ENCODE results near the gene HMCN2.

HMCN2 gene

DNA sequence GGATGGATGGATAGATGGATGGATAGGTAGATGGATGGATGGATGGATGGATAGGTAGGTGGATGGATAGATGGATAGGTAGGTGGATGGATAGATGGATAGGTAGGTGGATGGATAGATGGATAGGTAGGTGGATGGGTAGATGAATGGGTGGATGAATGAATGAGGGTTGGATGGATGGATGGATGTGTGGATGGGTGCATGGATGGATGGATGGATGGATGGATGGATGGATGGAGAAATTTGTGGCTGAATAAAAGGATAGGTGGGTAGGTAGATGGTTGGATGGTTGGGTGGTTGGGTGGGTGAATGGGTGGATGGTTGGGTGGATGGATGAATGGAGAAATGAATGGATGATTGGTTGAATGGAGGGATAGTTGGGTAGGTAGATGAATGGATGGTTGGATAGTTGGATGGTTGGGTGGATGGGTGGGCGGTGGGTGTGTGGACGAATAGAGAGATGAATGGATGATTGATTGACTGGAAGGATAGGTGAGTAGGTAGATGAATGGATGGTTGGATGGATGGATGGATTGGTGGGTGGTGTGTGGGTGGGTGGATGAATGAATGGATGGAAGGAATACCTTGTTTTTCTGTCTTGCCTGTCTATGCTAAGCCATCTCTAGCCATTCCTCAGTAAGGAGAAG, 108.2 kb downstream of the HMCN2 start:
- Histone ChIP-seq H3K9me3 (replicated peaks in 1 of 2; ENCODE audit: control insufficient read depth in 2 of 2, insufficient read depth in 1 of 2, low read depth in 1 of 2, low read length in 2 of 2) (no peaks in the 10 kb centered on the region), H3K27ac (replicated peaks; ENCODE audit: low read length) (no peak overlapping the region), H3K4me1 (ENCODE audit: control insufficient read depth in 2 of 2, insufficient read depth in 1 of 2, low read depth in 1 of 2, low read length in 2 of 2) (peaks cover 0 to 4% of the 10 kb centered on the region in 2 donors), H3K79me1 (ENCODE audit: low read depth, low read length) (no peaks in the 10 kb centered on the region), H2BK15ac (ENCODE audit: low read length) (no peak overlapping the region), H3K4ac (ENCODE audit: low read length) (no peak overlapping the region), H3K9ac (ENCODE audit: low read depth, low read length, poor library complexity) (no peak overlapping the region), H2AFZ (ENCODE audit: low read length) (no peak overlapping the region), H4K8ac (ENCODE audit: low read depth, low read length) (no peak overlapping the region), H3K4me2 (ENCODE audit: insufficient read depth, low read length, poor library complexity, severe bottlenecking) (no peak overlapping the region), H3K23ac (ENCODE audit: low read depth, low read length, poor library complexity) (no peak overlapping the region), H3K27me3 (ENCODE audit: control insufficient read depth in 3 of 3, insufficient read depth in 3 of 3, low read depth in 1 of 3, low read length in 3 of 3) (peaks cover 0 to 3% (median 0%) of the 10 kb centered on the region in 3 experiments), H3K18ac (ENCODE audit: low read length) (no peak overlapping the region), H2AK5ac (ENCODE audit: low read depth, low read length) (no peak overlapping the region), H4K91ac (ENCODE audit: low read depth, low read length, poor library complexity) (no peak overlapping the region), H3K36me3 (replicated peaks in 1 of 2; ENCODE audit: control insufficient read depth in 2 of 2, insufficient read depth in 2 of 2, low read length in 2 of 2) (no peaks in the 10 kb centered on the region), H3K14ac (ENCODE audit: low read length) (no peak overlapping the region), H2BK12ac (ENCODE audit: low read length) (no peak overlapping the region), H3K4me3 (ENCODE audit: low read length in 2 of 2) (no peak overlapping the region), H2BK120ac (ENCODE audit: low read depth, low read length) (no peak overlapping the region), H2BK5ac (ENCODE audit: low read length) (no peak overlapping the region)
- DNase-seq (ENCODE audit: low spot score), result no peak
- WGBS, 2 donors (ENCODE audit: extremely low coverage in 2 of 2, insufficient read length in 2 of 2, insufficient replicate concordance in 1 of 2), result 100% methylated on average over 2 of the region's 2 CpGs; no CpG with 5 or more reads in 1 of the 2 donors

DNA sequence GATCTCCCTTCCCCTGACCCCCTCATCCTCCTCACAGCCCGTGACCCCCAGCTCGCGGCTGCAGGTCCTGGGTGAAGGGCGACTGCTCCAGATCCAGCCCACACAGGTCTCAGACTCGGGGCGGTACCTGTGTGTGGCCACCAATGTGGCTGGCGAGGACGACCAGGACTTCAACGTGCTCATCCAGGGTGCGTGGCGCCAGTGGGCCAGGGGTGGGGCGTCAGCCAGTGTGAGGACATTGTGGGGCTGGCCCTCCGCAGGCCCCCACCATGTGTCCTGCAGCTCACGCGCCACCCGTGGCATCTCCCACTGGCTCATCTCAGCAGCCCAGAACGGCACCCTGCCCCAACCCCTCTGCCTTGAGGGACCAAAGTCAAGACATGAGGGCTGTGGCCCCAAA, 112.1 kb downstream of the HMCN2 start:
- H2BK5ac ChIP-seq (ENCODE audit: low read length), result peak overlapping the region; percentile 6
- no peak overlapping the region for H2AFZ ChIP-seq (ENCODE audit: low read length)
- H3K23ac ChIP-seq (ENCODE audit: low read depth, low read length, poor library complexity), result no peak overlapping the region
- H4K8ac ChIP-seq (ENCODE audit: low read depth, low read length), result no peak overlapping the region
- DNase-seq (ENCODE audit: low spot score), result no peak
- no peak overlapping the region for H2AK5ac ChIP-seq (ENCODE audit: low read depth, low read length)
- peak overlapping the region; percentile 79 for H3K14ac ChIP-seq (ENCODE audit: low read length)
- no peaks in the 10 kb centered on the region for H3K9me3 ChIP-seq (replicated peaks in 1 of 2; ENCODE audit: control insufficient read depth in 2 of 2, insufficient read depth in 1 of 2, low read depth in 1 of 2, low read length in 2 of 2)
- peaks cover 0 to 18% (median 0%) of the 10 kb centered on the region in 3 experiments for H3K27me3 ChIP-seq (ENCODE audit: control insufficient read depth in 3 of 3, insufficient read depth in 3 of 3, low read depth in 1 of 3, low read length in 3 of 3)
- H3K9ac ChIP-seq (ENCODE audit: low read depth, low read length, poor library complexity), result no peak overlapping the region
- peak overlapping the region; percentile 9 for H4K91ac ChIP-seq (ENCODE audit: low read depth, low read length, poor library complexity)
- H3K4ac ChIP-seq (ENCODE audit: low read length), result no peak overlapping the region
- peak overlapping the region; percentile 66 for H2BK12ac ChIP-seq (ENCODE audit: low read length)
- peaks cover 0 to 4% of the 10 kb centered on the region in 2 donors for H3K4me1 ChIP-seq (ENCODE audit: control insufficient read depth in 2 of 2, insufficient read depth in 1 of 2, low read depth in 1 of 2, low read length in 2 of 2)
- H2BK120ac ChIP-seq (ENCODE audit: low read depth, low read length), result no peak overlapping the region
- peak overlapping the region; percentile 67 for H3K18ac ChIP-seq (ENCODE audit: low read length)
- no peak overlapping the region for H2BK15ac ChIP-seq (ENCODE audit: low read length)
- no peak overlapping the region for H3K4me2 ChIP-seq (ENCODE audit: insufficient read depth, low read length, poor library complexity, severe bottlenecking)
- no peak overlapping the region for H3K4me3 ChIP-seq (ENCODE audit: low read length in 2 of 2)
- H3K79me1 ChIP-seq (ENCODE audit: low read depth, low read length), result no peaks in the 10 kb centered on the region
- WGBS, 2 donors (ENCODE audit: extremely low coverage in 2 of 2, insufficient read length in 2 of 2, insufficient replicate concordance in 1 of 2), result no CpG with 5 or more reads among the region's 17 CpGs
- no peak overlapping the region for H3K27ac ChIP-seq (replicated peaks; ENCODE audit: low read length)
- H3K36me3 ChIP-seq (replicated peaks in 1 of 2; ENCODE audit: control insufficient read depth in 2 of 2, insufficient read depth in 2 of 2, low read length in 2 of 2), result no peaks in the 10 kb centered on the region

DNA sequence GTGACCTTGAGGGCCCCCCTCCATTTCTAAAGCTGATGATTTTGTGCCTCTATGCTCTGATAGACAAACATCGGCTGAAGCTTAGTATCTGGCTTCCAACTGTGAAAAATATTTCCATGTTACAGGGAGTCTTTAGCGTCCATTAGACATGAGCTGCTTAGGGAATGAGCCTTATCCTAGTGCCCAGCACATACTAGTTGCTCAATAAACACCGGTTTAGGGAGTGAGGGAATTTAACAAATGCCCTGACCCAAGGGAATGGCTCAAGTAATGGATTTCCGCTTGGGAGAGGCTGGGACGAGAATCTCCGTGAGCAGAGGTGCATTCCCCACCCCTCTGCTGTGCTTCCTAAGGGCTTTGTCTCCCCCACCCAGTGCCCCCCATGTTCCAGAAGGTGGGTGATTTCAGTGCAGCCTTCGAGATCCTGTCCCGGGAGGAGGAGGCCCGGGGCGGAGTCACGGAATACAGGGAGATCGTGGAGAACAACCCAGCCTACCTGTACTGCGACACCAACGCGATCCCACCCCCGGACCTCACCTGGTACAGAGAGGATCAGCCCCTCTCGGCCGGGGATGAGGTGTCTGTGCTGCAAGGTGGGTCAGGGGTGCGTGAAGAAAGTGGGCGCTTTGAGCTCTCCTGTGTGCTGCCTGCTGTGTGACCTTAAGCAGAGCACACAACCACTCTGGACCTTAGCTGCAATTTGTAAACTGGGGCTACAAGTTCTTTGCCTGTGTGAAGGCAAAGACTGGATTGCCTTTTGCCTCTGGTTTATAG, 113.5 kb downstream of the HMCN2 start:
- Histone ChIP-seq H4K91ac (ENCODE audit: low read depth, low read length, poor library complexity) (no peak overlapping the region), H3K79me1 (ENCODE audit: low read depth, low read length) (no peaks in the 10 kb centered on the region), H2AFZ (ENCODE audit: low read length) (no peak overlapping the region), H2BK5ac (ENCODE audit: low read length) (no peak overlapping the region), H3K18ac (ENCODE audit: low read length) (peak overlapping the region; percentile 19), H3K4me1 (ENCODE audit: control insufficient read depth in 2 of 2, insufficient read depth in 1 of 2, low read depth in 1 of 2, low read length in 2 of 2) (peaks cover 0 to 4% of the 10 kb centered on the region in 2 donors), H3K9ac (ENCODE audit: low read depth, low read length, poor library complexity) (no peak overlapping the region), H3K23ac (ENCODE audit: low read depth, low read length, poor library complexity) (no peak overlapping the region), H3K4me3 (ENCODE audit: low read length in 2 of 2) (no peak overlapping the region), H3K27me3 (ENCODE audit: control insufficient read depth in 3 of 3, insufficient read depth in 3 of 3, low read depth in 1 of 3, low read length in 3 of 3) (peaks cover 0 to 29% (median 0%) of the 10 kb centered on the region in 3 experiments), H3K4ac (ENCODE audit: low read length) (no peak overlapping the region), H3K27ac (replicated peaks; ENCODE audit: low read length) (no peak overlapping the region), H4K8ac (ENCODE audit: low read depth, low read length) (no peak overlapping the region), H3K4me2 (ENCODE audit: insufficient read depth, low read length, poor library complexity, severe bottlenecking) (no peak overlapping the region), H2BK120ac (ENCODE audit: low read depth, low read length) (no peak overlapping the region), H3K9me3 (replicated peaks in 1 of 2; ENCODE audit: control insufficient read depth in 2 of 2, insufficient read depth in 1 of 2, low read depth in 1 of 2, low read length in 2 of 2) (no peaks in the 10 kb centered on the region), H3K14ac (ENCODE audit: low read length) (peak overlapping the region; percentile 64), H2BK15ac (ENCODE audit: low read length) (no peak overlapping the region), H2AK5ac (ENCODE audit: low read depth, low read length) (peak overlapping the region; percentile 75), H2BK12ac (ENCODE audit: low read length) (no peak overlapping the region), H3K36me3 (replicated peaks in 1 of 2; ENCODE audit: control insufficient read depth in 2 of 2, insufficient read depth in 2 of 2, low read length in 2 of 2) (no peaks in the 10 kb centered on the region)
- no peak for DNase-seq (ENCODE audit: low spot score)
- no CpG with 5 or more reads among the region's 20 CpGs for WGBS, 2 donors (ENCODE audit: extremely low coverage in 2 of 2, insufficient read length in 2 of 2, insufficient replicate concordance in 1 of 2)

DNA sequence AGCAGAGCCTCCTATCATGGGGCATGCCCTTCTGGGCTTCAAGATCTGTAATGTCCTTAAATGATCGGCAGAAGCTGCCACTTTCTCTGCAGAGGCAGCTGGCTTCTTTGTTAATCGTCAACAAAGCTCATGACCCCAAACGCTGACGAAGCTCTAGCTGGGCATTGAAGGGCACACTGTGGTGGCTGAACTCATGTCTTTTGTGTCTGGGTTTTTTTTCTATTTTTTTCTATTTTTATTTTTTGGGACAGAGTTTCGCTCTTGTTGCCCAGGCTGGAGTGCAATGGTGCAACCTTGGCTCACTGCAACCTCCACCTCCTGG, 114.0 kb downstream of the HMCN2 start:
- no peak overlapping the region for H4K91ac ChIP-seq (ENCODE audit: low read depth, low read length, poor library complexity)
- no peak overlapping the region for H2BK5ac ChIP-seq (ENCODE audit: low read length)
- H3K9ac ChIP-seq (ENCODE audit: low read depth, low read length, poor library complexity), result no peak overlapping the region
- H3K4ac ChIP-seq (ENCODE audit: low read length), result no peak overlapping the region
- peaks cover 0 to 34% (median 0%) of the 10 kb centered on the region in 3 experiments for H3K27me3 ChIP-seq (ENCODE audit: control insufficient read depth in 3 of 3, insufficient read depth in 3 of 3, low read depth in 1 of 3, low read length in 3 of 3)
- no peaks in the 10 kb centered on the region for H3K9me3 ChIP-seq (replicated peaks in 1 of 2; ENCODE audit: control insufficient read depth in 2 of 2, insufficient read depth in 1 of 2, low read depth in 1 of 2, low read length in 2 of 2)
- H2AK5ac ChIP-seq (ENCODE audit: low read depth, low read length), result no peak overlapping the region
- no peaks in the 10 kb centered on the region for H3K79me1 ChIP-seq (ENCODE audit: low read depth, low read length)
- no peak overlapping the region for H2BK15ac ChIP-seq (ENCODE audit: low read length)
- WGBS, 2 donors (ENCODE audit: extremely low coverage in 2 of 2, insufficient read length in 2 of 2, insufficient replicate concordance in 1 of 2), result no CpG with 5 or more reads among the region's 5 CpGs
- H3K4me3 ChIP-seq (ENCODE audit: low read length in 2 of 2), result no peak overlapping the region
- no peak overlapping the region for H2BK120ac ChIP-seq (ENCODE audit: low read depth, low read length)
- no peak overlapping the region for H3K14ac ChIP-seq (ENCODE audit: low read length)
- no peaks in the 10 kb centered on the region for H3K36me3 ChIP-seq (replicated peaks in 1 of 2; ENCODE audit: control insufficient read depth in 2 of 2, insufficient read depth in 2 of 2, low read length in 2 of 2)
- H3K4me1 ChIP-seq (ENCODE audit: control insufficient read depth in 2 of 2, insufficient read depth in 1 of 2, low read depth in 1 of 2, low read length in 2 of 2), result peaks cover 0 to 4% of the 10 kb centered on the region in 2 donors
- no peak overlapping the region for H4K8ac ChIP-seq (ENCODE audit: low read depth, low read length)
- no peak overlapping the region for H2BK12ac ChIP-seq (ENCODE audit: low read length)
- H3K4me2 ChIP-seq (ENCODE audit: insufficient read depth, low read length, poor library complexity, severe bottlenecking), result no peak overlapping the region
- DNase-seq (ENCODE audit: low spot score), result no peak
- H3K18ac ChIP-seq (ENCODE audit: low read length), result no peak overlapping the region
- H2AFZ ChIP-seq (ENCODE audit: low read length), result no peak overlapping the region
- no peak overlapping the region for H3K27ac ChIP-seq (replicated peaks; ENCODE audit: low read length)
- no peak overlapping the region for H3K23ac ChIP-seq (ENCODE audit: low read depth, low read length, poor library complexity)
